Placental pericyte (primary cell): Measurements from ENCODE around the gene AFF1. TPM values are rescaled to one million over a fixed set of nuclear protein-coding genes. Genes with fewer than 3 reads are reported as not detected.

ENCODE experiments used
- total RNA-seq: library from RNA; depleted of rRNA; stranded (reverse); fragments of >200 nt; gene quantifications from 2 replicates; pipeline ENCODE4 v1.2.3, GENCODE V29; 2012

AFF1 gene
- total RNA-seq: 13.6 and 20.2 TPM in 2 replicates

GRCh38 chr4:86934771-86935565 lies at the start of gene AFF1:
Gene AFF1 (plus strand): TSS chr4:86935011. CDS start chr4:86948534, 13,523 bp downstream.

GRCh38 chr4:86891762-86892635 lies 42.8 kb upstream of the AFF1 start, which contains the start of gene C4orf36:
Gene C4orf36 (minus strand): TSS chr4:86892422. CDS start chr4:86891520, 902 bp downstream.

Other genes starting within 250 kb of the AFF1 start
- not detected in 2 replicates for gene SLC10A6, start 85.6 kb upstream of the AFF1 start, total RNA-seq
- gene C4orf36, start 42.6 kb upstream of the AFF1 start, total RNA-seq: 0.86 TPM in 1 of 2 replicates, not detected in the other